SK-N-SH treated with all-trans-retinoic acid at 6 μM for 48 hours (cell line): ENCODE measurements around the gene NDUFB10.

ENCODE experiments used
- ATAC-seq: fragments of 200-7000 bp; cut with Tn5 transposase; 3 replicates; pipeline ENCODE4 v1.9.1; 2020; ENCODE audit warnings: mild to moderate bottlenecking, moderate library complexity
- ARNTL ChIP-seq: fragments of 450-650 bp; formaldehyde crosslinking; IDR thresholded peaks from 2 replicates; pipeline ENCODE4 v1.5.0; 2020; ENCODE audit warnings: low read depth, mild to moderate bottlenecking, moderate library complexity, borderline replicate concordance
- CREB5 ChIP-seq: fragments of 250-450 bp; sonication (Bioruptor Pico); IDR thresholded peaks from 2 replicates; pipeline ENCODE4 v1.5.1; 2020; ENCODE audit warnings: low read depth, mild to moderate bottlenecking, moderate library complexity
- CSDC2 ChIP-seq: fragments of 250-450 bp; sonication (Bioruptor Pico); IDR thresholded peaks from 2 replicates; pipeline ENCODE4 v1.5.0; 2020; ENCODE audit warnings: mild to moderate bottlenecking, moderate library complexity
- CSRNP3 ChIP-seq: fragments of 250-450 bp; sonication (Bioruptor Pico); IDR thresholded peaks from 2 replicates; pipeline ENCODE4 v1.5.1; 2021; ENCODE audit warnings: mild to moderate bottlenecking, moderate library complexity
- ESRRG ChIP-seq: fragments of 250-450 bp; sonication (Bioruptor Pico); IDR thresholded peaks from 2 replicates; pipeline ENCODE4 v1.6.1; 2021; ENCODE audit warnings: mild to moderate bottlenecking
- PATZ1 ChIP-seq: fragments of 250-450 bp; sonication (Bioruptor Pico); IDR thresholded peaks from 2 replicates; pipeline ENCODE4 v1.8.0; 2020; ENCODE audit warnings: mild to moderate bottlenecking, moderate library complexity, borderline replicate concordance
- PPARA ChIP-seq: fragments of 250-450 bp; sonication (Bioruptor Pico); IDR thresholded peaks from 2 replicates; pipeline ENCODE4 v1.5.0; 2020; ENCODE audit warnings: mild to moderate bottlenecking, borderline replicate concordance
- RARB ChIP-seq: fragments of 250-450 bp; sonication (Bioruptor Pico); IDR thresholded peaks from 2 replicates; pipeline ENCODE4 v1.8.0; 2021; ENCODE audit warnings: mild to moderate bottlenecking, moderate library complexity
- TCF4 ChIP-seq: fragments of 250-450 bp; sonication (Bioruptor Pico); IDR thresholded peaks from 2 replicates; pipeline ENCODE4 v1.8.0; 2021; ENCODE audit warnings: mild to moderate bottlenecking, moderate library complexity, borderline replicate concordance
- TSHZ2 ChIP-seq: fragments of 250-450 bp; sonication (Bioruptor Pico); IDR thresholded peaks from 2 replicates; pipeline ENCODE4 v1.5.0; 2020; ENCODE audit warnings: mild to moderate bottlenecking, moderate library complexity
- ZC3H10 ChIP-seq: fragments of 250-450 bp; sonication (Bioruptor Pico); IDR thresholded peaks from 2 replicates; pipeline ENCODE4 v1.5.1; 2021; ENCODE audit warnings: mild to moderate bottlenecking, moderate library complexity
- ZFP3 ChIP-seq: fragments of 250-450 bp; sonication (Bioruptor Pico); IDR thresholded peaks from 2 replicates; pipeline ENCODE4 v1.5.0; 2020; ENCODE audit warnings: mild to moderate bottlenecking, moderate library complexity
- ZFP30 ChIP-seq: fragments of 450-650 bp; formaldehyde crosslinking; IDR thresholded peaks from 2 replicates; pipeline ENCODE4 v1.5.0; 2022; ENCODE audit warnings: mild to moderate bottlenecking, moderate library complexity
- ZNF565 ChIP-seq: fragments of 450-650 bp; formaldehyde crosslinking; conservative IDR thresholded peaks from 2 replicates; pipeline ENCODE4 v1.5.0; 2020; ENCODE audit warnings: low read depth, mild to moderate bottlenecking, moderate library complexity
- ZNF8 ChIP-seq: fragments of 450-650 bp; formaldehyde crosslinking; IDR thresholded peaks from 2 replicates; pipeline ENCODE4 v1.5.0; 2020; ENCODE audit warnings: mild to moderate bottlenecking, moderate library complexity
- TF ChIP-seq, protein P1 (sequence below): fragments of 250-450 bp; sonication (Bioruptor Pico); IDR thresholded peaks from 2 replicates; pipeline ENCODE4 v1.8.0; 2021; ENCODE audit warnings: low read depth, mild to moderate bottlenecking, moderate library complexity, borderline replicate concordance

NDUFB10 gene

GRCh38 chr16:2004795-2005517 is 45.6 kb downstream of the NDUFB10 start:
- ATAC-seq: no peak
- TF ChIP-seq ESRRG: no peak
- no peak for TF ChIP-seq TCF4 (CRISPR knock-in tag)
- TF ChIP-seq CSDC2 (CRISPR knock-in tag): no peak
- TF ChIP-seq ZNF565 (CRISPR knock-in tag): no peak
- TF ChIP-seq, protein P1, sequence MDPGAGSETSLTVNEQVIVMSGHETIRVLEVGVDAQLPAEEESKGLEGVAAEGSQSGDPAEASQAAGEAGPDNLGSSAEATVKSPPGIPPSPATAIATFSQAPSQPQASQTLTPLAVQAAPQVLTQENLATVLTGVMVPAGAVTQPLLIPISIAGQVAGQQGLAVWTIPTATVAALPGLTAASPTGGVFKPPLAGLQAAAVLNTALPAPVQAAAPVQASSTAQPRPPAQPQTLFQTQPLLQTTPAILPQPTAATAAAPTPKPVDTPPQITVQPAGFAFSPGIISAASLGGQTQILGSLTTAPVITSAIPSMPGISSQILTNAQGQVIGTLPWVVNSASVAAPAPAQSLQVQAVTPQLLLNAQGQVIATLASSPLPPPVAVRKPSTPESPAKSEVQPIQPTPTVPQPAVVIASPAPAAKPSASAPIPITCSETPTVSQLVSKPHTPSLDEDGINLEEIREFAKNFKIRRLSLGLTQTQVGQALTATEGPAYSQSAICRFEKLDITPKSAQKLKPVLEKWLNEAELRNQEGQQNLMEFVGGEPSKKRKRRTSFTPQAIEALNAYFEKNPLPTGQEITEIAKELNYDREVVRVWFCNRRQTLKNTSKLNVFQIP (CRISPR knock-in tag): no peak
- TF ChIP-seq ZC3H10: no peak
- no peak for TF ChIP-seq TSHZ2 (CRISPR knock-in tag)
- TF ChIP-seq ZFP30 (CRISPR knock-in tag): no peak
- no peak for TF ChIP-seq ZFP3
- TF ChIP-seq CREB5: no peak
- TF ChIP-seq PATZ1 (CRISPR knock-in tag): no peak
- no peak for TF ChIP-seq ARNTL (CRISPR knock-in tag)
- TF ChIP-seq ZNF8 (CRISPR knock-in tag): no peak
- no peak for TF ChIP-seq PPARA

- no peak for TF ChIP-seq PPARA
- TF ChIP-seq TCF4 (CRISPR knock-in tag): no peak
- TF ChIP-seq CSRNP3 (CRISPR knock-in tag): no peak
- no peak for TF ChIP-seq RARB (CRISPR knock-in tag)
- no peak for TF ChIP-seq ARNTL (CRISPR knock-in tag)
- no peak for TF ChIP-seq ZFP3
- TF ChIP-seq TSHZ2 (CRISPR knock-in tag): no peak
- TF ChIP-seq CREB5: no peak
These were observed 46.3 kb downstream of the NDUFB10 start for GRCh38 chr16:2005646-2006045.

More at GRCh38 chr16:2005646-2006045, 46.3 kb downstream of the NDUFB10 start:
- ATAC-seq: no peak
